GM12878 (cell line): ENCODE data around the gene ESR1. TPM values are rescaled to one million over a fixed set of nuclear protein-coding genes. Genes with fewer than 3 reads are reported as not detected.

Source experiments
- ATAC-seq: fragments of 200-7000 bp; cut with Tn5 transposase; 3 replicates; pipeline ENCODE4 v1.9.1; 2020; ENCODE audit warnings: mild to moderate bottlenecking, moderate library complexity
- BruUV-seq: library from RNA; stranded (reverse); fragments of 400-500 nt; replicated peaks from 2 replicates; lab custom pipeline; 2021; lab: Mats Ljungman, UMichigan
- CTCF ChIA-PET: fragments of 300-600 bp; sonication (Branson Sonifier 250); formaldehyde crosslinking; extraction: SDS; loops from one replicate; lab custom pipeline; 2021; ENCODE audit warnings: inconsistent platforms; lab: Yijun Ruan, JAX
- POLR2A ChIA-PET: fragments of 350-600 bp; formaldehyde crosslinking; extraction: SDS; loops from one replicate; lab custom pipeline; 2021; ENCODE audit warnings: inconsistent platforms; lab: Charles Lee
- RAD21 ChIA-PET: fragments of 300-600 bp; sonication (Branson Sonifier 250); formaldehyde crosslinking; loops from one replicate; lab custom pipeline; 2023; ENCODE audit warnings: antibody characterized with exemption; ENCODE audit not compliant: unreplicated experiment; lab: Charles Lee
- SMC1A ChIA-PET: fragments of 300-600 bp; sonication (Branson Sonifier 250); formaldehyde crosslinking; loops from one replicate; lab custom pipeline; 2023; ENCODE audit not compliant: unreplicated experiment, uncharacterized antibody; lab: Charles Lee
- DNase-seq: peaks from one replicate; pipeline ENCODE4 v3.0.0-alpha.2; 2011; ENCODE audit warnings: low read depth, low spot score
- FAIRE-seq: peaks from 3 replicates; lab custom pipeline; 2011; peaks lifted over from hg19 to GRCh38; lab: Jason Lieb, UNC
- H2AFZ ChIP-seq: 2 replicates; pipeline ENCODE4 v1.6.0; 2011; ENCODE audit warnings: low read depth, low read length, control low read depth; ENCODE audit not compliant: control insufficient read depth
- H3K27ac ChIP-seq: 2 replicates; pipeline ENCODE4 v1.5.1; 2011; ENCODE audit warnings: control low read depth; ENCODE audit not compliant: control insufficient read depth, insufficient read depth
- H3K27me3 ChIP-seq, 2 experiments: replicated peaks in 1 of 2; 2 replicates each; pipeline versions ENCODE4 v1.6.0 to v1.6.1; 2011; ENCODE audit warnings: low read length in 1 of 2; ENCODE audit not compliant: control insufficient read depth in 2 of 2, insufficient read depth in 2 of 2
- H3K36me3 ChIP-seq, 2 experiments: 2 replicates each; pipeline ENCODE4 v1.5.1; 2011; ENCODE audit warnings: low read length in 1 of 2; ENCODE audit not compliant: control insufficient read depth in 2 of 2, insufficient read depth in 2 of 2
- H3K4me1 ChIP-seq: 2 replicates; pipeline ENCODE4 v1.6.1; 2011; ENCODE audit warnings: mild to moderate bottlenecking, low read length, moderate library complexity, mixed read lengths; ENCODE audit not compliant: control insufficient read depth, insufficient read depth
- H3K4me2 ChIP-seq: 2 replicates; pipeline ENCODE4 v1.6.0; 2011; ENCODE audit warnings: control low read depth; ENCODE audit not compliant: control insufficient read depth, insufficient read depth
- H3K4me3 ChIP-seq: fragments of 200-600 bp; sonication (generic); 2 replicates; pipeline ENCODE4 v1.5.1; 2016
- H3K79me2 ChIP-seq: 2 replicates; pipeline ENCODE4 v1.6.0; 2011; ENCODE audit warnings: low read length; ENCODE audit not compliant: control insufficient read depth, insufficient read depth
- H3K9ac ChIP-seq: 2 replicates; pipeline ENCODE4 v1.8.0; 2011; ENCODE audit warnings: low read length, control low read depth, mixed read lengths; ENCODE audit not compliant: control insufficient read depth, insufficient read depth
- H3K9me3 ChIP-seq: replicated peaks from 3 replicates; pipeline ENCODE4 v1.5.1; 2011; ENCODE audit warnings: mild to moderate bottlenecking, low read length; ENCODE audit not compliant: control insufficient read depth, insufficient read depth
- H4K20me1 ChIP-seq: 2 replicates; pipeline ENCODE4 v1.6.0; 2011; ENCODE audit not compliant: control insufficient read depth, insufficient read depth
- ASH2L ChIP-seq: fragments of 300-600, 200-600 bp; sonication (generic); IDR thresholded peaks from 2 replicates; pipeline ENCODE4 v1.6.1; 2017; ENCODE audit warnings: low read depth, mild to moderate bottlenecking, borderline replicate concordance
- CREB1 ChIP-seq: IDR thresholded peaks from 2 replicates; pipeline ENCODE4 v1.6.1; 2012; ENCODE audit warnings: low read depth, mild to moderate bottlenecking, inconsistent platforms
- DPF2 ChIP-seq: fragments of 450-650 bp; IDR thresholded peaks from 2 replicates; pipeline ENCODE4 v1.6.1; 2017; ENCODE audit warnings: mild to moderate bottlenecking
- E4F1 ChIP-seq: fragments of 450-650 bp; IDR thresholded peaks from 2 replicates; pipeline ENCODE4 v1.6.1; 2018; ENCODE audit warnings: borderline replicate concordance, mild to moderate bottlenecking; ENCODE audit not compliant: partially characterized antibody
- FOXK2 ChIP-seq: fragments of 450-650 bp; IDR thresholded peaks from 2 replicates; pipeline ENCODE4 v1.6.1; 2017; ENCODE audit warnings: mild to moderate bottlenecking, moderate library complexity
- IRF3 ChIP-seq: fragments of 450-650 bp; IDR thresholded peaks from 2 replicates; pipeline ENCODE4 v1.6.1; 2014; ENCODE audit warnings: mild to moderate bottlenecking
- RB1 ChIP-seq: fragments of 450-650 bp; formaldehyde crosslinking; IDR thresholded peaks from 2 replicates; pipeline ENCODE4 v1.6.1; 2017; ENCODE audit warnings: mild to moderate bottlenecking, borderline replicate concordance
- SMAD5 ChIP-seq: IDR thresholded peaks from 2 replicates; pipeline ENCODE4 v1.6.1; 2016; ENCODE audit warnings: antibody characterized with exemption, low read depth
- SPI1 ChIP-seq: IDR thresholded peaks from 2 replicates; pipeline ENCODE4 v1.6.1; 2011; ENCODE audit warnings: low read depth, mild to moderate bottlenecking, low read length, moderate library complexity, borderline replicate concordance; ENCODE audit not compliant: insufficient read depth
- WGBS: methylation state at CpG from one replicate; pipeline ENCODE4 v1.1.6; 2016; ENCODE audit warnings: low lambda C conversion rate; ENCODE audit not compliant: insufficient replicate concordance, insufficient coverage; ENCODE audit errors: missing lambda C conversion rate; 5-methylcytosine and 5-hydroxymethylcytosine counted together
- in situ Hi-C: fragments of 300-500 bp; cut with MboI; formaldehyde crosslinking; loops from 9 replicates; pipeline ENCODE4 v1.14.3; 2018; ENCODE audit warnings: mixed read lengths
- intact Hi-C: fragments of 100-400 bp; cut with micrococcal nuclease; formaldehyde crosslinking; loops from one replicate; pipeline ENCODE4 v1.14.2; 2022; ENCODE audit not compliant: unreplicated experiment
- polyA plus RNA-seq, 11 experiments: library from polyadenylated mRNA; depleted of rRNA in 4 of 11; unstranded in 6 of 11; stranded (reverse) in 5 of 11; fragments of >200 nt; fragmentation: Nextera tagmentation in 4 of 11; fragmentation: Illumina TruSeq in 1 of 11; extraction: Ambion mirVana in 4 of 11; extraction: Trizol in 1 of 11; gene quantifications; 1 replicate in 1 of 11; 2 replicates in 10 of 11; pipeline versions ENCODE4 v1.2.1 to v1.2.3, GENCODE V29; 2011 to 2016; ENCODE audit warnings: inconsistent platforms in 2 of 11, missing spikeins in 2 of 11, low read depth in 1 of 11
- total RNA-seq, 4 experiments: library from RNA; depleted of rRNA in 3 of 4; stranded (reverse); fragments of >200 nt in 3 of 4; fragmentation: Illumina TruSeq in 1 of 4; extraction: Trizol in 1 of 4; gene quantifications; 2 replicates each; pipeline versions ENCODE4 v1.2.1 to v1.2.3, GENCODE V29; 2013 to 2021
- TF ChIP-seq, protein P1 (sequence below): IDR thresholded peaks from 2 replicates; pipeline ENCODE4 v1.6.1; 2012; ENCODE audit warnings: mild to moderate bottlenecking, low read depth, low read length
- TF ChIP-seq, protein P2 (sequence below): IDR thresholded peaks from 2 replicates; pipeline ENCODE4 v1.6.1; 2011; ENCODE audit warnings: low read depth, mild to moderate bottlenecking, low read length, moderate library complexity, borderline replicate concordance; ENCODE audit errors: extremely low read depth

Gene ESR1
- total and polyA plus RNA-seq, 10 of the 15 experiments (the other 5 are each of a cell fraction or from before 2014, with no cell fraction given): 0.03 to 0.51 (median 0.21) TPM; not detected in 4

- H3K9me3 ChIP-seq: no peaks in the 10 kb centered on the region
- H3K9ac ChIP-seq: no peak overlapping the region
- CTCF ChIA-PET: no interaction called here
- intact Hi-C loops (no loop called here), in situ Hi-C loops (no loop called here)
- no TSS peak for BruUV-seq
- ATAC-seq (no peak), FAIRE-seq (no peak), DNase-seq (no peak)
- RAD21 ChIA-PET: no interaction called here
- H4K20me1 ChIP-seq: no peaks in the 10 kb centered on the region
- no peaks in the 10 kb centered on the region for H3K27me3 ChIP-seq
- no peaks in the 10 kb centered on the region for H3K79me2 ChIP-seq
- no peak overlapping the region for H3K4me3 ChIP-seq
- H3K27ac ChIP-seq: no peak overlapping the region
- H3K4me2 ChIP-seq: no peak overlapping the region
- H3K36me3 ChIP-seq: no peaks in the 10 kb centered on the region
- no peak overlapping the region for H2AFZ ChIP-seq
- WGBS: 31% methylated on average over 6 of the region's 6 CpGs
- POLR2A ChIA-PET: no interaction called here
- SMC1A ChIA-PET: interaction anchor here (1.2 kb wide), 1 partner anchor 11 kb away, joined by 3 read pairs; no protein-coding TSS in a partner anchor
- H3K4me1 ChIP-seq: no peaks in the 10 kb centered on the region
- TF ChIP-seq SPI1 (no peak), DPF2 (no peak), CREB1 (no peak), E4F1 (no peak), IRF3 (no peak), ASH2L (no peak), FOXK2 (no peak), SMAD5 (no peak), RB1 (no peak)
- TF ChIP-seq, protein P1, sequence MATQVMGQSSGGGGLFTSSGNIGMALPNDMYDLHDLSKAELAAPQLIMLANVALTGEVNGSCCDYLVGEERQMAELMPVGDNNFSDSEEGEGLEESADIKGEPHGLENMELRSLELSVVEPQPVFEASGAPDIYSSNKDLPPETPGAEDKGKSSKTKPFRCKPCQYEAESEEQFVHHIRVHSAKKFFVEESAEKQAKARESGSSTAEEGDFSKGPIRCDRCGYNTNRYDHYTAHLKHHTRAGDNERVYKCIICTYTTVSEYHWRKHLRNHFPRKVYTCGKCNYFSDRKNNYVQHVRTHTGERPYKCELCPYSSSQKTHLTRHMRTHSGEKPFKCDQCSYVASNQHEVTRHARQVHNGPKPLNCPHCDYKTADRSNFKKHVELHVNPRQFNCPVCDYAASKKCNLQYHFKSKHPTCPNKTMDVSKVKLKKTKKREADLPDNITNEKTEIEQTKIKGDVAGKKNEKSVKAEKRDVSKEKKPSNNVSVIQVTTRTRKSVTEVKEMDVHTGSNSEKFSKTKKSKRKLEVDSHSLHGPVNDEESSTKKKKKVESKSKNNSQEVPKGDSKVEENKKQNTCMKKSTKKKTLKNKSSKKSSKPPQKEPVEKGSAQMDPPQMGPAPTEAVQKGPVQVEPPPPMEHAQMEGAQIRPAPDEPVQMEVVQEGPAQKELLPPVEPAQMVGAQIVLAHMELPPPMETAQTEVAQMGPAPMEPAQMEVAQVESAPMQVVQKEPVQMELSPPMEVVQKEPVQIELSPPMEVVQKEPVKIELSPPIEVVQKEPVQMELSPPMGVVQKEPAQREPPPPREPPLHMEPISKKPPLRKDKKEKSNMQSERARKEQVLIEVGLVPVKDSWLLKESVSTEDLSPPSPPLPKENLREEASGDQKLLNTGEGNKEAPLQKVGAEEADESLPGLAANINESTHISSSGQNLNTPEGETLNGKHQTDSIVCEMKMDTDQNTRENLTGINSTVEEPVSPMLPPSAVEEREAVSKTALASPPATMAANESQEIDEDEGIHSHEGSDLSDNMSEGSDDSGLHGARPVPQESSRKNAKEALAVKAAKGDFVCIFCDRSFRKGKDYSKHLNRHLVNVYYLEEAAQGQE: no peak
- TF ChIP-seq, protein P2, sequence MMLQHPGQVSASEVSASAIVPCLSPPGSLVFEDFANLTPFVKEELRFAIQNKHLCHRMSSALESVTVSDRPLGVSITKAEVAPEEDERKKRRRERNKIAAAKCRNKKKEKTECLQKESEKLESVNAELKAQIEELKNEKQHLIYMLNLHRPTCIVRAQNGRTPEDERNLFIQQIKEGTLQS: no peak
Measured at GRCh38 chr6:151917531-151918329, 110.2 kb downstream of the ESR1 start.
